Measurements from ENCODE around the gene EFCAB11.

The EFCAB11 gene

GRCh38 chr14:89861630-89862029 lies 92.9 kb downstream of the EFCAB11 start:
- peak; percentile 37; the same call in 1 of the 2 replicates for TF ChIP-seq SPI1 (IDR thresholded peaks at IDR 0.05; ENCODE audit: borderline replicate concordance, low read depth)
- no peak for TF ChIP-seq POLR2AphosphoS5 (IDR thresholded peaks at IDR 0.05; ENCODE audit: low read depth)
- TF ChIP-seq REST (IDR thresholded peaks at IDR 0.05; ENCODE audit: insufficient replicate concordance, low read depth), result no peak
- H3K4me3 ChIP-seq (replicated peaks; ENCODE audit: insufficient read depth, low read length), result no peak overlapping the region
- H3K27ac ChIP-seq (replicated peaks), result no peak overlapping the region
- no peaks in the 10 kb centered on the region for H3K27me3 ChIP-seq (ENCODE audit: insufficient read depth, poor library complexity, severe bottlenecking)
- no peak for DNase-seq (ENCODE audit: low read depth in 1 of 2, low spot score in 1 of 2)

GRCh38 chr14:89858089-89858488 lies 96.4 kb downstream of the EFCAB11 start:
- Histone ChIP-seq H3K27ac (replicated peaks) (no peak overlapping the region), H3K27me3 (ENCODE audit: insufficient read depth, poor library complexity, severe bottlenecking) (no peaks in the 10 kb centered on the region), H3K4me3 (replicated peaks; ENCODE audit: insufficient read depth, low read length) (no peak overlapping the region)
- no peak for DNase-seq (ENCODE audit: low read depth in 1 of 2, low spot score in 1 of 2)
- TF ChIP-seq SPI1 (IDR thresholded peaks at IDR 0.05; ENCODE audit: borderline replicate concordance, low read depth), result no peak
- TF ChIP-seq POLR2AphosphoS5 (IDR thresholded peaks at IDR 0.05; ENCODE audit: low read depth), result no peak
- TF ChIP-seq, protein P1, sequence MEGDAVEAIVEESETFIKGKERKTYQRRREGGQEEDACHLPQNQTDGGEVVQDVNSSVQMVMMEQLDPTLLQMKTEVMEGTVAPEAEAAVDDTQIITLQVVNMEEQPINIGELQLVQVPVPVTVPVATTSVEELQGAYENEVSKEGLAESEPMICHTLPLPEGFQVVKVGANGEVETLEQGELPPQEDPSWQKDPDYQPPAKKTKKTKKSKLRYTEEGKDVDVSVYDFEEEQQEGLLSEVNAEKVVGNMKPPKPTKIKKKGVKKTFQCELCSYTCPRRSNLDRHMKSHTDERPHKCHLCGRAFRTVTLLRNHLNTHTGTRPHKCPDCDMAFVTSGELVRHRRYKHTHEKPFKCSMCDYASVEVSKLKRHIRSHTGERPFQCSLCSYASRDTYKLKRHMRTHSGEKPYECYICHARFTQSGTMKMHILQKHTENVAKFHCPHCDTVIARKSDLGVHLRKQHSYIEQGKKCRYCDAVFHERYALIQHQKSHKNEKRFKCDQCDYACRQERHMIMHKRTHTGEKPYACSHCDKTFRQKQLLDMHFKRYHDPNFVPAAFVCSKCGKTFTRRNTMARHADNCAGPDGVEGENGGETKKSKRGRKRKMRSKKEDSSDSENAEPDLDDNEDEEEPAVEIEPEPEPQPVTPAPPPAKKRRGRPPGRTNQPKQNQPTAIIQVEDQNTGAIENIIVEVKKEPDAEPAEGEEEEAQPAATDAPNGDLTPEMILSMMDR (IDR thresholded peaks at IDR 0.05; ENCODE audit: insufficient read depth, low read length), result no peak
- TF ChIP-seq GABPA (IDR thresholded peaks at IDR 0.05; ENCODE audit: low read depth), result no peak
- no peak for TF ChIP-seq REST (IDR thresholded peaks at IDR 0.05; ENCODE audit: insufficient replicate concordance, low read depth)

GRCh38 chr14:89856871-89857345 lies 97.6 kb downstream of the EFCAB11 start:
- H3K27ac ChIP-seq (replicated peaks), result no peak overlapping the region
- DNase-seq (ENCODE audit: low read depth in 1 of 2, low spot score in 1 of 2), result no peak
- H3K27me3 ChIP-seq (ENCODE audit: insufficient read depth, poor library complexity, severe bottlenecking), result no peaks in the 10 kb centered on the region
- H3K4me3 ChIP-seq (replicated peaks; ENCODE audit: insufficient read depth, low read length), result no peak overlapping the region
- TF ChIP-seq SPI1 (IDR thresholded peaks at IDR 0.05; ENCODE audit: borderline replicate concordance, low read depth) (no peak), POLR2AphosphoS5 (IDR thresholded peaks at IDR 0.05; ENCODE audit: low read depth) (no peak), GABPA (IDR thresholded peaks at IDR 0.05; ENCODE audit: low read depth) (no peak), REST (IDR thresholded peaks at IDR 0.05; ENCODE audit: insufficient replicate concordance, low read depth) (no peak)
- TF ChIP-seq, protein P1 (IDR thresholded peaks at IDR 0.05; ENCODE audit: insufficient read depth, low read length), result no peak
